SH-SY5Y (cell line): ENCODE results near the gene MTG2.

Experiments used
- GATA2 ChIP-seq: IDR thresholded peaks from 2 replicates; pipeline ENCODE4 v1.6.1; 2011; ENCODE audit warnings: mild to moderate bottlenecking, low read depth, low read length
- GATA3 ChIP-seq: IDR thresholded peaks from 2 replicates; pipeline ENCODE4 v1.6.1; 2011; ENCODE audit warnings: low read depth, mild to moderate bottlenecking, low read length, moderate library complexity

GRCh38 chr20:62241506-62241905 is 58.7 kb downstream of the MTG2 start:
- TF ChIP-seq GATA3 = no peak
- no peak for TF ChIP-seq GATA2
